ENCODE measurements around the gene KIF16B. TPM values are rescaled to one million over a fixed set of nuclear protein-coding genes. Genes with fewer than 3 reads are reported as not detected.

Gene KIF16B
- total and polyA plus RNA-seq, 10 of the 15 experiments (the other 5 are each of a cell fraction or from before 2014, with no cell fraction given) = 0.21 to 5.2 (median 3.0) TPM

- Histone ChIP-seq H3K4me3 (no peak overlapping the region), H3K9me3 (replicated peaks; ENCODE audit: control insufficient read depth, insufficient read depth, low read length) (no peaks in the 10 kb centered on the region), H3K36me3 (ENCODE audit: control insufficient read depth in 2 of 2, insufficient read depth in 2 of 2, low read length in 1 of 2) (no peaks in the 10 kb centered on the region), H3K4me2 (ENCODE audit: control insufficient read depth, insufficient read depth) (no peak overlapping the region), H3K79me2 (ENCODE audit: control insufficient read depth, insufficient read depth, low read length) (no peaks in the 10 kb centered on the region), H3K4me1 (ENCODE audit: control insufficient read depth, insufficient read depth, low read length) (no peaks in the 10 kb centered on the region), H3K9ac (ENCODE audit: control insufficient read depth, insufficient read depth, low read length) (no peak overlapping the region), H3K27me3 (replicated peaks in 1 of 2; ENCODE audit: control insufficient read depth in 2 of 2, insufficient read depth in 2 of 2, low read length in 1 of 2) (no peaks in the 10 kb centered on the region), H3K27ac (ENCODE audit: control insufficient read depth, insufficient read depth) (no peak overlapping the region), H4K20me1 (ENCODE audit: control insufficient read depth, insufficient read depth) (no peaks in the 10 kb centered on the region), H2AFZ (ENCODE audit: control insufficient read depth, low read depth, low read length) (no peak overlapping the region)
- WGBS (ENCODE audit: insufficient coverage, insufficient replicate concordance, low lambda C conversion rate, missing lambda C conversion rate) = 65% methylated on average over 3 of the region's 3 CpGs
- intact Hi-C loops (cut with micrococcal nuclease; ENCODE audit: unreplicated experiment) (no loop called here), in situ Hi-C loops (cut with MboI) (no loop called here)
- CTCF ChIA-PET = no interaction called here
- FAIRE-seq = no peak
- no peak for ATAC-seq
- TF ChIP-seq TBL1XR1 (IDR thresholded peaks at IDR 0.05; ENCODE audit: low read depth, low read length) = no peak
- no peak for TF ChIP-seq SUZ12 (IDR thresholded peaks at IDR 0.05; ENCODE audit: unreplicated experiment)
- no peak for TF ChIP-seq KLF5 (IDR thresholded peaks at IDR 0.05; ENCODE audit: partially characterized antibody)
- TF ChIP-seq HDAC6 (IDR thresholded peaks at IDR 0.05; ENCODE audit: unreplicated experiment) = no peak
- TF ChIP-seq NFXL1 (IDR thresholded peaks at IDR 0.05; ENCODE audit: borderline replicate concordance) = no peak
- TF ChIP-seq CBX3 (IDR thresholded peaks at IDR 0.05; ENCODE audit: borderline replicate concordance, low read depth) = no peak
- no peak for TF ChIP-seq IRF5 (IDR thresholded peaks at IDR 0.05; ENCODE audit: borderline replicate concordance)
- TF ChIP-seq ZBTB33 (IDR thresholded peaks at IDR 0.05) = no peak
- no peak for TF ChIP-seq ZBED1 (IDR thresholded peaks at IDR 0.05; ENCODE audit: borderline replicate concordance)
- no peak for TF ChIP-seq BCLAF1 (IDR thresholded peaks at IDR 0.05)
- TF ChIP-seq CHD4 (IDR thresholded peaks at IDR 0.05) = no peak
- no peak for TF ChIP-seq IKZF1 (conservative IDR thresholded peaks at IDR 0.05)
- TF ChIP-seq MYB (IDR thresholded peaks at IDR 0.05; ENCODE audit: borderline replicate concordance, low read depth, low read length) = no peak
- no peak for TF ChIP-seq ASH2L (IDR thresholded peaks at IDR 0.05; ENCODE audit: borderline replicate concordance, low read depth)
- no peak for TF ChIP-seq ATF7 (IDR thresholded peaks at IDR 0.05; ENCODE audit: low read depth)
- POLR2A ChIA-PET = no interaction called here
- DNase-seq (ENCODE audit: low read depth, low spot score) = no peak
- no TSS peak for BruUV-seq (replicated peaks)
- RAD21 ChIA-PET (ENCODE audit: unreplicated experiment) = no interaction called here
- SMC1A ChIA-PET (ENCODE audit: uncharacterized antibody, unreplicated experiment) = no interaction called here
Observed at GRCh38 chr20:16500197-16500596, 73.1 kb downstream of the KIF16B start.

Data from GM12878 (cell line).